Liver (tissue), 3 donors: Measurements from ENCODE around the gene CTNNA2.

ENCODE experiments used
- ATF3 ChIP-seq: IDR thresholded peaks from 2 replicates; pipeline ENCODE4 v1.6.1; 2016; ENCODE audit warnings: antibody characterized with exemption
- CTCF ChIP-seq: fragments of 150-350 bp; IDR thresholded peaks from 2 replicates; pipeline ENCODE4 v1.5.1; 2017; ENCODE audit warnings: improper control_type of control experiment, low read depth, low read length; ENCODE audit not compliant: missing input control
- JUND ChIP-seq, 2 donors: IDR thresholded peaks; 2 replicates each; pipeline ENCODE4 v1.6.1; 2016; ENCODE audit warnings: antibody characterized with exemption in 2 of 2
- MAX ChIP-seq: IDR thresholded peaks from 2 replicates; pipeline ENCODE4 v1.6.1; 2016; ENCODE audit warnings: antibody characterized with exemption
- RAD21 ChIP-seq, 2 donors: IDR thresholded peaks; 2 replicates each; pipeline ENCODE4 v1.6.1; 2016; ENCODE audit warnings: antibody characterized with exemption in 2 of 2, mild to moderate bottlenecking in 2 of 2
- REST ChIP-seq: IDR thresholded peaks from 2 replicates; pipeline ENCODE4 v1.6.1; 2016; ENCODE audit warnings: antibody characterized with exemption, mild to moderate bottlenecking
- RXRA ChIP-seq, 2 donors: IDR thresholded peaks; 2 replicates each; pipeline ENCODE4 v1.6.1; 2017 to 2018; ENCODE audit warnings: antibody characterized with exemption in 2 of 2, mild to moderate bottlenecking in 1 of 2
- SP1 ChIP-seq: IDR thresholded peaks from 2 replicates; pipeline ENCODE4 v1.6.1; 2018; ENCODE audit warnings: antibody characterized with exemption, mild to moderate bottlenecking
- YY1 ChIP-seq: IDR thresholded peaks from 2 replicates; pipeline ENCODE4 v1.6.1; 2016; ENCODE audit warnings: antibody characterized with exemption, mild to moderate bottlenecking
- ZBTB33 ChIP-seq: IDR thresholded peaks from 2 replicates; pipeline ENCODE4 v1.6.1; 2016; ENCODE audit warnings: antibody characterized with exemption
- donor health status: healthy.
- donor health status: healthy.

- TF ChIP-seq RXRA (IDR thresholded peaks at IDR 0.05) (no peak), CTCF (no peak), ZBTB33 (no peak), MAX (no peak), REST (no peak), SP1 (no peak), RAD21 (IDR thresholded peaks at IDR 0.05) (no peak), JUND (IDR thresholded peaks at IDR 0.05) (no peak), YY1 (no peak), ATF3 (no peak)
Measured at GRCh38 chr2:79899196-79899595, 386.3 kb downstream of the CTNNA2 start.
